ENCODE results near the gene NAV2. TPM values are rescaled to one million over a fixed set of nuclear protein-coding genes. Genes with fewer than 3 reads are reported as not detected.

NAV2 gene
- total and polyA plus RNA-seq, 2 donors (not counting 1 experiment from before 2014, with no cell fraction given), result 8.1 to 14.0 TPM

DNA sequence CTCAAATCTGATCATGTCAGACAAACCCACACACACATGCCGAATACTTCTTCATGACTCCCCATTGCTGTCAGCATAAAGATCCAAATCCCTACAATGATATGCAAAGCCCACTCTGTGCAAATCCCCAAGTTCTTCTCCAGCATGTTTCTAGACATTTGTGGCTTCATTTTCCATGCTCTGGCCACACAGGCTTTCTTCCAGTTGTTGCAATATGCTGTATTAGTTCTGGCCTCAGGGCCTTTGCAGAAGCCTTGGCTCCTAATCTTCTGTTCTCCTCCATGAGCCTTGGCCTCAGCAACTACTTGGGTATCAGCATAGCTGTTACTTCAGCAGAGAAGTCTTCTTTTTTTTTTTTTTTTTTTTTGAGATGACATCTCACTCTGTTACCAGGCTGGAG lies 49.6 kb downstream of the NAV2 start:
- Histone ChIP-seq H3K4me1 (ENCODE audit: control insufficient read depth, extremely low read depth, insufficient read depth, low read length) (no peaks in the 10 kb centered on the region), H3K27me3 (ENCODE audit: control insufficient read depth, insufficient read depth, low read length) (no peaks in the 10 kb centered on the region), H3K9me3 (ENCODE audit: control insufficient read depth, insufficient read depth, low read depth, low read length) (no peaks in the 10 kb centered on the region), H3K4me3 (replicated peaks in 1 of 4; ENCODE audit: control extremely low read depth in 1 of 4, insufficient read depth in 1 of 4, low read depth in 3 of 4, low read length in 4 of 4) (no peak overlapping the region), H3K27ac (ENCODE audit: insufficient read depth, low read length) (no peak overlapping the region), H3K4me2 (ENCODE audit: extremely low read depth, insufficient read depth, low read length) (no peak overlapping the region), H2AFZ (ENCODE audit: low read length) (no peak overlapping the region), H3K9ac (ENCODE audit: insufficient read depth, low read length) (no peak overlapping the region), H3K36me3 (ENCODE audit: control insufficient read depth, insufficient read depth, low read length) (no peaks in the 10 kb centered on the region), H4K20me1 (ENCODE audit: control insufficient read depth, extremely low read depth, insufficient read depth, low read length) (peaks cover 5% of the 10 kb centered on the region), H3K79me2 (ENCODE audit: control insufficient read depth, insufficient read depth, low read length) (peaks cover 54% of the 10 kb centered on the region)
- no peak for DNase-seq (ENCODE audit: low read depth in 2 of 2)
- TF ChIP-seq, protein P1, sequence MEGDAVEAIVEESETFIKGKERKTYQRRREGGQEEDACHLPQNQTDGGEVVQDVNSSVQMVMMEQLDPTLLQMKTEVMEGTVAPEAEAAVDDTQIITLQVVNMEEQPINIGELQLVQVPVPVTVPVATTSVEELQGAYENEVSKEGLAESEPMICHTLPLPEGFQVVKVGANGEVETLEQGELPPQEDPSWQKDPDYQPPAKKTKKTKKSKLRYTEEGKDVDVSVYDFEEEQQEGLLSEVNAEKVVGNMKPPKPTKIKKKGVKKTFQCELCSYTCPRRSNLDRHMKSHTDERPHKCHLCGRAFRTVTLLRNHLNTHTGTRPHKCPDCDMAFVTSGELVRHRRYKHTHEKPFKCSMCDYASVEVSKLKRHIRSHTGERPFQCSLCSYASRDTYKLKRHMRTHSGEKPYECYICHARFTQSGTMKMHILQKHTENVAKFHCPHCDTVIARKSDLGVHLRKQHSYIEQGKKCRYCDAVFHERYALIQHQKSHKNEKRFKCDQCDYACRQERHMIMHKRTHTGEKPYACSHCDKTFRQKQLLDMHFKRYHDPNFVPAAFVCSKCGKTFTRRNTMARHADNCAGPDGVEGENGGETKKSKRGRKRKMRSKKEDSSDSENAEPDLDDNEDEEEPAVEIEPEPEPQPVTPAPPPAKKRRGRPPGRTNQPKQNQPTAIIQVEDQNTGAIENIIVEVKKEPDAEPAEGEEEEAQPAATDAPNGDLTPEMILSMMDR (conservative IDR thresholded peaks at IDR 0.05 in 1 of 2, IDR thresholded peaks at IDR 0.05 in 1 of 2; ENCODE audit: low read depth in 1 of 2, low read length in 2 of 2), result no peak
- no peak for TF ChIP-seq EZH2 (IDR thresholded peaks at IDR 0.05; ENCODE audit: low read length, missing control alignments)

DNA sequence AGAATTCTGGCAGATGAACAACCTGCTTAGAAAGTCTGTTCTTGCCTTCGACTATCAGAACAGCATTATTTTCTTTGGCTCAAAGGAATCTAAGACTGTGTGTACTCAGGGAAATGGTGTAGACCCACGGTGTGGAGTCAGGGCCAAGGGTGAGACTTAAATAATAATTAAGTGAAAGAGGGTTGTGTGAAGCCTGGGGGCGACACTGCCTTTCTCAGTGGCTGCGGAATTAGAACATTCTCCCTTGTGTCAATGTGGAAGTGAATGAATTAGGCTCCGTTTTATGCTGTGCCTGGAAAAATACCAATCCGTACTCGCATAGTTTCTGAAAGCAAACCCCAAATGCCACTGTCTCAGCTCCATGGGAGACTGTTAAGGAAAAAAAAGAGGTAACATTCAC lies 50.7 kb downstream of the NAV2 start:
- H3K27me3 ChIP-seq (ENCODE audit: control insufficient read depth, insufficient read depth, low read length), result no peaks in the 10 kb centered on the region
- DNase-seq (ENCODE audit: low read depth in 2 of 2), result no peak
- no peaks in the 10 kb centered on the region for H3K4me1 ChIP-seq (ENCODE audit: control insufficient read depth, extremely low read depth, insufficient read depth, low read length)
- no peaks in the 10 kb centered on the region for H3K9me3 ChIP-seq (ENCODE audit: control insufficient read depth, insufficient read depth, low read depth, low read length)
- no peaks in the 10 kb centered on the region for H3K36me3 ChIP-seq (ENCODE audit: control insufficient read depth, insufficient read depth, low read length)
- peaks cover 55% of the 10 kb centered on the region for H3K79me2 ChIP-seq (ENCODE audit: control insufficient read depth, insufficient read depth, low read length)
- no peak overlapping the region for H2AFZ ChIP-seq (ENCODE audit: low read length)
- no peak for TF ChIP-seq EZH2 (IDR thresholded peaks at IDR 0.05; ENCODE audit: low read length, missing control alignments)
- TF ChIP-seq, protein P1 (conservative IDR thresholded peaks at IDR 0.05 in 1 of 2, IDR thresholded peaks at IDR 0.05 in 1 of 2; ENCODE audit: low read depth in 1 of 2, low read length in 2 of 2), result no peak
- no peak overlapping the region for H3K27ac ChIP-seq (ENCODE audit: insufficient read depth, low read length)
- H3K9ac ChIP-seq (ENCODE audit: insufficient read depth, low read length), result no peak overlapping the region
- H4K20me1 ChIP-seq (ENCODE audit: control insufficient read depth, extremely low read depth, insufficient read depth, low read length), result peaks cover 5% of the 10 kb centered on the region
- H3K4me3 ChIP-seq (replicated peaks in 1 of 4; ENCODE audit: control extremely low read depth in 1 of 4, insufficient read depth in 1 of 4, low read depth in 3 of 4, low read length in 4 of 4), result no peak overlapping the region
- no peak overlapping the region for H3K4me2 ChIP-seq (ENCODE audit: extremely low read depth, insufficient read depth, low read length)

DNA sequence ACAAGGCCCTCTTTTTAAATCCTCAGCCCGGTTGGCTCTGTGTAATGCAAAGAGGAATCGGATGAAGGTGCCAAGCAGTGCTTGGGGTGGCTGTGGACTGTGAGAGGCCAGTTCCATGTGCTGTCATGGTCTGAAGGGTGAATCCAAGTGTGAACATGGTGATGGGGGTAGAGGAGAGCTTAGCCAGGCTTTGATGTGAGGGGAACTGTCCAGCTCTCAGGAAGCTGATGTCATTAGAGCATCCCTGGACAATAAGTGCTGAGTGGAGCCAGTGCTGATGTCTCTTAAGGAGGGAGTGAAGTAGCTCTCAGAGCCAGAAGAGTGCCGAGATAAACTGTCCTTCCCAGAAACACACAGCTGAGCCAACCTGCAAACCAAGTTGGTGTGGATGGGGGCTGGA lies 53.6 kb downstream of the NAV2 start:
- Histone ChIP-seq H3K9ac (ENCODE audit: insufficient read depth, low read length) (no peak overlapping the region), H3K27me3 (ENCODE audit: control insufficient read depth, insufficient read depth, low read length) (no peaks in the 10 kb centered on the region), H3K4me1 (ENCODE audit: control insufficient read depth, extremely low read depth, insufficient read depth, low read length) (peaks cover 12% of the 10 kb centered on the region), H3K27ac (ENCODE audit: insufficient read depth, low read length) (no peak overlapping the region), H3K79me2 (ENCODE audit: control insufficient read depth, insufficient read depth, low read length) (peaks cover 53% of the 10 kb centered on the region), H3K36me3 (ENCODE audit: control insufficient read depth, insufficient read depth, low read length) (no peaks in the 10 kb centered on the region), H3K4me3 (replicated peaks in 1 of 4; ENCODE audit: control extremely low read depth in 1 of 4, insufficient read depth in 1 of 4, low read depth in 3 of 4, low read length in 4 of 4) (no peak overlapping the region), H4K20me1 (ENCODE audit: control insufficient read depth, extremely low read depth, insufficient read depth, low read length) (peaks cover 11% of the 10 kb centered on the region), H2AFZ (ENCODE audit: low read length) (no peak overlapping the region), H3K4me2 (ENCODE audit: extremely low read depth, insufficient read depth, low read length) (no peak overlapping the region), H3K9me3 (ENCODE audit: control insufficient read depth, insufficient read depth, low read depth, low read length) (no peaks in the 10 kb centered on the region)
- DNase-seq (ENCODE audit: low read depth in 2 of 2), result peak; percentile 25 to 28
- TF ChIP-seq, protein P1 (conservative IDR thresholded peaks at IDR 0.05 in 1 of 2, IDR thresholded peaks at IDR 0.05 in 1 of 2; ENCODE audit: low read depth in 1 of 2, low read length in 2 of 2), result no peak
- TF ChIP-seq EZH2 (IDR thresholded peaks at IDR 0.05; ENCODE audit: low read length, missing control alignments), result no peak
